GM12878 (cell line): ENCODE results near the gene TMEM127. TPM values are rescaled to one million over a fixed set of nuclear protein-coding genes. Genes with fewer than 3 reads are reported as not detected.

Source experiments
- ASH2L ChIP-seq: fragments of 300-600, 200-600 bp; sonication (generic); IDR thresholded peaks from 2 replicates; pipeline ENCODE4 v1.6.1; 2017; ENCODE audit warnings: low read depth, mild to moderate bottlenecking, borderline replicate concordance
- CHD1 ChIP-seq: IDR thresholded peaks from 2 replicates; pipeline ENCODE4 v1.6.1; 2012; ENCODE audit warnings: low read depth, low read length, improper control_type of control experiment
- CREB1 ChIP-seq: IDR thresholded peaks from 2 replicates; pipeline ENCODE4 v1.6.1; 2012; ENCODE audit warnings: low read depth, mild to moderate bottlenecking, inconsistent platforms
- HDAC2 ChIP-seq: fragments of 200-600 bp; sonication (generic); IDR thresholded peaks from 2 replicates; pipeline ENCODE4 v1.6.1; 2017
- MEF2A ChIP-seq: IDR thresholded peaks from 2 replicates; pipeline ENCODE4 v1.6.1; 2011; ENCODE audit warnings: low read depth, mild to moderate bottlenecking, low read length, moderate library complexity; ENCODE audit not compliant: insufficient read depth
- POLR2AphosphoS5 ChIP-seq: IDR thresholded peaks from 2 replicates; pipeline ENCODE4 v1.6.1; 2011; ENCODE audit warnings: mild to moderate bottlenecking, low read length, inconsistent platforms
- RFX5 ChIP-seq: IDR thresholded peaks from 2 replicates; pipeline ENCODE4 v1.6.1; 2011; ENCODE audit warnings: low read depth, low read length, improper control_type of control experiment
- SPI1 ChIP-seq: IDR thresholded peaks from 2 replicates; pipeline ENCODE4 v1.6.1; 2011; ENCODE audit warnings: low read depth, mild to moderate bottlenecking, low read length, moderate library complexity, borderline replicate concordance; ENCODE audit not compliant: insufficient read depth
- SREBF2 ChIP-seq: IDR thresholded peaks from 2 replicates; pipeline ENCODE4 v1.6.1; 2012; ENCODE audit warnings: mild to moderate bottlenecking, low read length
- polyA plus RNA-seq, 11 experiments: library from polyadenylated mRNA; depleted of rRNA in 4 of 11; unstranded in 6 of 11; stranded (reverse) in 5 of 11; fragments of >200 nt; fragmentation: Nextera tagmentation in 4 of 11; fragmentation: Illumina TruSeq in 1 of 11; extraction: Ambion mirVana in 4 of 11; extraction: Trizol in 1 of 11; gene quantifications; 1 replicate in 1 of 11; 2 replicates in 10 of 11; pipeline versions ENCODE4 v1.2.1 to v1.2.3, GENCODE V29; 2011 to 2016; ENCODE audit warnings: inconsistent platforms in 2 of 11, missing spikeins in 2 of 11, low read depth in 1 of 11
- total RNA-seq, 4 experiments: library from RNA; depleted of rRNA in 3 of 4; stranded (reverse); fragments of >200 nt in 3 of 4; fragmentation: Illumina TruSeq in 1 of 4; extraction: Trizol in 1 of 4; gene quantifications; 2 replicates each; pipeline versions ENCODE4 v1.2.1 to v1.2.3, GENCODE V29; 2013 to 2021
- TF ChIP-seq, protein P1 (sequence below): IDR thresholded peaks from 2 replicates; pipeline ENCODE4 v1.6.1; 2011; ENCODE audit warnings: mild to moderate bottlenecking, low read depth, low read length, moderate library complexity; ENCODE audit not compliant: insufficient replicate concordance
- TF ChIP-seq, protein P2 (sequence below): IDR thresholded peaks from 2 replicates; pipeline ENCODE4 v1.6.1; 2011; ENCODE audit warnings: borderline replicate concordance, low read depth, mild to moderate bottlenecking, moderate library complexity, low read length; ENCODE audit not compliant: insufficient read depth, poor library complexity, severe bottlenecking
- TF ChIP-seq, protein P3 (sequence below): fragments of 450-650 bp; IDR thresholded peaks from 2 replicates; pipeline ENCODE4 v1.6.1; 2018; ENCODE audit warnings: borderline replicate concordance, mild to moderate bottlenecking; ENCODE audit not compliant: partially characterized antibody
- TF ChIP-seq, protein P4 (sequence below): IDR thresholded peaks from 2 replicates; pipeline ENCODE4 v1.6.1; 2012; ENCODE audit warnings: low read depth, low read length, improper control_type of control experiment
- TF ChIP-seq, protein P5 (sequence below): IDR thresholded peaks from 2 replicates; pipeline ENCODE4 v1.6.1; 2011; ENCODE audit warnings: borderline replicate concordance, low read depth, mild to moderate bottlenecking, moderate library complexity, mixed read lengths, low read length; ENCODE audit not compliant: insufficient read depth; ENCODE audit errors: extremely low read length

TMEM127 gene
- total and polyA plus RNA-seq, 10 of the 15 experiments (the other 5 are each of a cell fraction or from before 2014, with no cell fraction given): 2.6 to 27.2 (median 17.7) TPM

DNA sequence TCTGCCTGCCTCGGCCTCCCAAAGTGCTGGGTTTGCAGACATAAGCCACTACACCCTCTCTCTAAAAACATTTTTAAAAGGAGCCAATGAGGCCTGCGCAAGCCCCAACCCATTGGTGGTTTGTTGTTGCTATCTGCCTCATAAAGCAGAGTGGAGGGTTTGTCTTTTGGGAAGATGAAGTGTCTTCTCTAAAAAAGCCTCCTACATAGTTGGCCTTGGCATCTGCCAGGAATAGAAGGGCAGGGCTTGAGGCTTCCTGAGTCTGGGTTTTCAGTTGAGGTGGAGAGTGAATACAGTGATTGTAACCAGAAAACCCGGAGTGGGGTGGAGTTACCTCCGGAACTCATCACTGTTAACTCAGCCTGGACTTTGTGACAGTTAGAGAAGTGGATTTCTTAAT lies 51.2 kb downstream of the TMEM127 start (continued):
- TF ChIP-seq, protein P1, sequence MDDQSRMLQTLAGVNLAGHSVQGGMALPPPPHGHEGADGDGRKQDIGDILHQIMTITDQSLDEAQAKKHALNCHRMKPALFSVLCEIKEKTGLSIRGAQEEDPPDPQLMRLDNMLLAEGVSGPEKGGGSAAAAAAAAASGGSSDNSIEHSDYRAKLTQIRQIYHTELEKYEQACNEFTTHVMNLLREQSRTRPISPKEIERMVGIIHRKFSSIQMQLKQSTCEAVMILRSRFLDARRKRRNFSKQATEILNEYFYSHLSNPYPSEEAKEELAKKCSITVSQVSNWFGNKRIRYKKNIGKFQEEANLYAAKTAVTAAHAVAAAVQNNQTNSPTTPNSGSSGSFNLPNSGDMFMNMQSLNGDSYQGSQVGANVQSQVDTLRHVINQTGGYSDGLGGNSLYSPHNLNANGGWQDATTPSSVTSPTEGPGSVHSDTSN: no peak
- TF ChIP-seq, protein P2, sequence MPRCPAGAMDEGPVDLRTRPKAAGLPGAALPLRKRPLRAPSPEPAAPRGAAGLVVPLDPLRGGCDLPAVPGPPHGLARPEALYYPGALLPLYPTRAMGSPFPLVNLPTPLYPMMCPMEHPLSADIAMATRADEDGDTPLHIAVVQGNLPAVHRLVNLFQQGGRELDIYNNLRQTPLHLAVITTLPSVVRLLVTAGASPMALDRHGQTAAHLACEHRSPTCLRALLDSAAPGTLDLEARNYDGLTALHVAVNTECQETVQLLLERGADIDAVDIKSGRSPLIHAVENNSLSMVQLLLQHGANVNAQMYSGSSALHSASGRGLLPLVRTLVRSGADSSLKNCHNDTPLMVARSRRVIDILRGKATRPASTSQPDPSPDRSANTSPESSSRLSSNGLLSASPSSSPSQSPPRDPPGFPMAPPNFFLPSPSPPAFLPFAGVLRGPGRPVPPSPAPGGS: no peak
- TF ChIP-seq CHD1 (no peak), SPI1 (no peak), CREB1 (no peak), HDAC2 (no peak), POLR2AphosphoS5 (no peak), MEF2A (no peak), SREBF2 (no peak), ASH2L (no peak), RFX5 (no peak)
- TF ChIP-seq, protein P3, sequence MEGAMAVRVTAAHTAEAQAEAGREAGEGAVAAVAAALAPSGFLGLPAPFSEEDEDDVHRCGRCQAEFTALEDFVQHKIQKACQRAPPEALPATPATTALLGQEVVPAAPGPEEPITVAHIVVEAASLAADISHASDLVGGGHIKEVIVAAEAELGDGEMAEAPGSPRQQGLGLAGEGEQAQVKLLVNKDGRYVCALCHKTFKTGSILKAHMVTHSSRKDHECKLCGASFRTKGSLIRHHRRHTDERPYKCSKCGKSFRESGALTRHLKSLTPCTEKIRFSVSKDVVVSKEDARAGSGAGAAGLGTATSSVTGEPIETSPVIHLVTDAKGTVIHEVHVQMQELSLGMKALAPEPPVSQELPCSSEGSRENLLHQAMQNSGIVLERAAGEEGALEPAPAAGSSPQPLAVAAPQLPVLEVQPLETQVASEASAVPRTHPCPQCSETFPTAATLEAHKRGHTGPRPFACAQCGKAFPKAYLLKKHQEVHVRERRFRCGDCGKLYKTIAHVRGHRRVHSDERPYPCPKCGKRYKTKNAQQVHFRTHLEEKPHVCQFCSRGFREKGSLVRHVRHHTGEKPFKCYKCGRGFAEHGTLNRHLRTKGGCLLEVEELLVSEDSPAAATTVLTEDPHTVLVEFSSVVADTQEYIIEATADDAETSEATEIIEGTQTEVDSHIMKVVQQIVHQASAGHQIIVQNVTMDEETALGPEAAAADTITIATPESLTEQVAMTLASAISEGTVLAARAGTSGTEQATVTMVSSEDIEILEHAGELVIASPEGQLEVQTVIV: no peak
- TF ChIP-seq, protein P4, sequence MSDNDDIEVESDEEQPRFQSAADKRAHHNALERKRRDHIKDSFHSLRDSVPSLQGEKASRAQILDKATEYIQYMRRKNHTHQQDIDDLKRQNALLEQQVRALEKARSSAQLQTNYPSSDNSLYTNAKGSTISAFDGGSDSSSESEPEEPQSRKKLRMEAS: no peak
- TF ChIP-seq, protein P5, sequence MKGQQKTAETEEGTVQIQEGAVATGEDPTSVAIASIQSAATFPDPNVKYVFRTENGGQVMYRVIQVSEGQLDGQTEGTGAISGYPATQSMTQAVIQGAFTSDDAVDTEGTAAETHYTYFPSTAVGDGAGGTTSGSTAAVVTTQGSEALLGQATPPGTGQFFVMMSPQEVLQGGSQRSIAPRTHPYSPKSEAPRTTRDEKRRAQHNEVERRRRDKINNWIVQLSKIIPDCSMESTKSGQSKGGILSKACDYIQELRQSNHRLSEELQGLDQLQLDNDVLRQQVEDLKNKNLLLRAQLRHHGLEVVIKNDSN: no peak
